Cardiac muscle cell (in vitro differentiated cells and primary cell): ENCODE results near the gene ASH1L. TPM values are rescaled to one million over a fixed set of nuclear protein-coding genes. Genes with fewer than 3 reads are reported as not detected.
"Not testable (repeated sequence)": the region's sequence is repeated elsewhere in the genome, so short reads cannot be mapped to it uniquely, and the experiment has no call there.

Source experiments
- DNase-seq, 2 donors: peaks; one replicate each; pipeline versions ENCODE4 v3.0.0 to v3.0.0-alpha.2; 2010 to 2017; ENCODE audit warnings: low read depth in 1 of 2, low spot score in 1 of 2
- H3K27ac ChIP-seq: fragments of 200-600 bp; sonication (generic); 2 replicates; pipeline ENCODE4 v1.5.1; 2016
- H3K27me3 ChIP-seq: fragments of 200-600 bp; sonication (generic); 2 replicates; pipeline ENCODE4 v1.6.0; 2016; ENCODE audit warnings: control low read depth
- H3K36me3 ChIP-seq: fragments of 200-600 bp; sonication (generic); 2 replicates; pipeline ENCODE4 v1.5.1; 2016; ENCODE audit warnings: control low read depth
- H3K4me1 ChIP-seq: fragments of 200-600 bp; sonication (generic); 2 replicates; pipeline ENCODE4 v1.8.1; 2017; ENCODE audit warnings: low read depth, mild to moderate bottlenecking, mixed run types
- H3K4me3 ChIP-seq: fragments of 200-600 bp; sonication (generic); 2 replicates; pipeline ENCODE4 v1.5.1; 2016; ENCODE audit warnings: mild to moderate bottlenecking
- H3K9me3 ChIP-seq: fragments of 200-600 bp; sonication (generic); 2 replicates; pipeline ENCODE4 v1.5.1; 2017; ENCODE audit warnings: low read depth, mild to moderate bottlenecking, control low read depth
- CTCF ChIP-seq: IDR thresholded peaks from 2 replicates; pipeline ENCODE4 v1.5.1; 2012; ENCODE audit warnings: low read depth, mild to moderate bottlenecking, low read length
- polyA plus RNA-seq: library from polyadenylated mRNA; unstranded; fragments of >200 nt; fragmentation: Nextera tagmentation; extraction: Ambion mirVana; gene quantifications from 2 replicates; pipeline ENCODE4 v1.2.1, GENCODE V29; 2016
- total RNA-seq: library from RNA; depleted of rRNA; stranded (reverse); fragments of >200 nt; gene quantifications from 2 replicates; pipeline ENCODE4 v1.2.3, GENCODE V29; 2016

ASH1L gene
- total and polyA plus RNA-seq, 2 experiments from 2014 or later: 25.9 to 31.2 TPM

DNA sequence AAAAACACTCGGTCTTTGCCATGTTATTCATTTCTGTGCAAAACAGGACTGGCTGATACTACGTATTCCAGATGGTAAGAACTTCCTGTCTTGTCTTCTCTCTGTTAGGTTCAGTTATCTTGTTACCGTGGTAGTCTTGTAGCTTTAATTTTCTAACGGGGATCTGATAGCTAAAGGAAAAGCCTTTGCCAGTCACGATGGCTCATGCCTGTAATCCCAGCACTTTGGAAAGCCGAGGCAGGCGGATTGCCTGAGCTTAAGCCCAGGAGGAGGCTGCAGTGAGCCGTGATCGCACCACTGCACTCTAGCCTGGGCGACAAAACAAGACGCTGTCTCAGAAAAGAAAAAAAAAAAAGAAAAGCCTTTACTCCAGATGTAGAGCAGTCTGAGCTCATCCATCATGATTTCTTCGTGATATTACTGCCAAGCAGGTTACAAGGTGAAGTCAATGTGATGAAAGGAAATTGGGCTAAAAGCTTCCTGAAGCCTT, 36.3 kb upstream of the ASH1L start:
- Histone ChIP-seq H3K9me3 (no peaks in the 10 kb centered on the region), H3K36me3 (no peaks in the 10 kb centered on the region), H3K27ac (peak overlapping the region; percentile 24), H3K4me3 (no peak overlapping the region), H3K4me1 (peaks cover 12% of the 10 kb centered on the region), H3K27me3 (no peaks in the 10 kb centered on the region)
- TF ChIP-seq CTCF: no peak
- peak; percentile 12 to 57 for DNase-seq

DNA sequence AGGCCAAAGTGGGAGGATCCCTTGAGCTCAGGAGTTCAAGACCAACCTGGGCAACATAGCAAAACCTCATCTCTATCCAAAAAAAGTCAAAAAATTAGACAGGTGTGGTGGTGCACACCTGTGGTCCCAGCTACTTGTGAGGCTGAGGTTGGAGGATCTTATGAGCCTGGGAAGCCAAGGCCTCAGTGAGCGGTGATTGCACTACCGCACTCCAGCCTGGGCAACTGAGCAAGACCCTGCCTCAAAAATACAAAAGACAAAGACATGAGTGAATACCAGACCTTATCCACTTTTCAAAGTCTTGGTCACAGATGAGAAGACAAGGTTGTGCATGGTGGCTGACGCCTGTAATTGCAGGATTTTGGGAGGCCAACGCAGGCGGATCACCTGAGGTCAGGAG, 34.3 kb upstream of the ASH1L start:
- Histone ChIP-seq H3K4me3 (no peak overlapping the region), H3K27ac (no peak overlapping the region), H3K27me3 (no peaks in the 10 kb centered on the region), H3K9me3 (no peaks in the 10 kb centered on the region), H3K36me3 (no peaks in the 10 kb centered on the region), H3K4me1 (peaks cover 12% of the 10 kb centered on the region)
- TF ChIP-seq CTCF: no peak
- no peak for DNase-seq

DNA sequence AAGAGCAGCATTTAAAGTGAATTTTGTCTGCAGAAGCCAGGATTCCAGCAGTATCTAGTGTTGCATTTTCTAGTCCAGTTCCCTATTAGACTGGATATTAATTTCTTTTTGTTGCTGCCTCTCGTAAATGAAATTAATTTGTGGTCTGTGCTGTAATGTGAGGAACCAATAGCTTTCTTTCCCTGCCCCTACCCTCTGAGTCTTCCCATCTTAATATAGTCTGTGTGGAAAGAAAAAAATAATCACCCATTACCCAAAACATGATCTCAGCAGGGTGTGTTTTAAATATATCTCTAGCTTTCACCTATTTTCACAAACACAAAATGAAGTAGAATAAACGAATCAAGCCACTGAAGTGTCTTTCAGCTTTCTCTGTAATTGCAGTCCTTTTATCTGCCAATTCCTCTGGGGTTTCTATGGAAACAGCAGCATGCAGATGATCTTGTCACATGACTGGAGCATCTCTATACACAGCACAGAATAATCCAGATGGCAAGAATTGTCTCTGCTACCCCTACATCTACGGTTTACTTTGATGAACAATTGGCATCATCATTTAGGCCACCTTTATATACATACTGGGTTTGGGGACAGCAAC, 33.4 kb upstream of the ASH1L start:
- not testable (repeated sequence) for H3K9me3 ChIP-seq, H3K27me3 ChIP-seq, H3K27ac ChIP-seq, DNase-seq, H3K4me3 ChIP-seq, H3K36me3 ChIP-seq
- peaks cover 12% of the 10 kb centered on the region for H3K4me1 ChIP-seq

- peak; percentile 64 to 78 for DNase-seq
- Histone ChIP-seq H3K27me3 (no peaks in the 10 kb centered on the region), H3K27ac (no peak overlapping the region), H3K4me3 (no peak overlapping the region), H3K4me1 (no peaks in the 10 kb centered on the region), H3K9me3 (no peaks in the 10 kb centered on the region), H3K36me3 (no peaks in the 10 kb centered on the region)
- TF ChIP-seq CTCF: peak; percentile 46
Observed at GRCh38 chr1:155591770-155592169, 29.2 kb upstream of the ASH1L start.

GRCh38 chr1:155590516-155591247, 28.1 kb upstream of the ASH1L start:
- H3K27ac ChIP-seq, H3K36me3 ChIP-seq, H3K4me3 ChIP-seq, DNase-seq, H3K27me3 ChIP-seq, H3K9me3 ChIP-seq, H3K4me1 ChIP-seq: not testable (repeated sequence)

DNA sequence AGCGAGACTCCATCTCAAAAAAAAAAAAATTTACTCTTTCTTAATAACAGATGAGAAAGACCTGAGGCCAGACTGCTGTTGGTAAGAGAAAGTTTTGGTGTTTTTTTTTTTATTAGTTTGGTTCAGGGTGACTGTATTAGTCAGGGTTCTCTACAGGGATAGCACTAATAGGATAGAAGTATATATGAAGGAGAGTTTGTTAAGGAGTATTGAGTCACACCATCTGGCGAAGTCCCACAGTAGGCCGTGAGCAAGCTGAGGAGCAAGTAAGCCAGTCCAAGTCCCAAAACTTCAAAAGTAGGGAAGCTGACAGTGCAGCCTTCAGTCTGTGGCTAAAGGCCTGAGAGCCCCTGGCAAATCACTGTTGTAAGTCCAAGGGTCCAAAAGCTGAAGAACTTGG, 26.7 kb upstream of the ASH1L start:
- H3K4me1 ChIP-seq, H3K4me3 ChIP-seq, H3K36me3 ChIP-seq, DNase-seq, H3K27ac ChIP-seq, H3K9me3 ChIP-seq, H3K27me3 ChIP-seq: not testable (repeated sequence)

DNA sequence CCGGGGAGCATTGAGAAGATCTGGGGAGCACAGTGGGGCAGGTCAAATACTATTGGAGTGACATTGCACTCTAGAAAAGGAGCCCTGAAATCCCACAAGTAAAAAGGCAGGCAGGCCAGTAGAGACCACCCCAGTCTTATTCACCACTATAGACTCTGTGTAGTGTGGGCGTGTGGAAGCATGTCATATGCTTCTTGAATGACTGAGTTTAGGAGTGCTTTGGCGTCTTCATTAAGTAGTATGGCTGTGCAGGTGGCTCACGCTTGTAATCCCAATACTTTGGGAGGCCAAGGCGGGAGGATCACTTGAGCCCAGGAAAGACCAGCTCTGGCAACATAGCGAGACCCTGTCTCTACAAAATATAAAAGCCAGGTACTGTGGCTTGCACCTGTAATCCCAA, 21.2 kb upstream of the ASH1L start:
- H3K9me3 ChIP-seq, H3K4me3 ChIP-seq, H3K27ac ChIP-seq, H3K36me3 ChIP-seq, H3K27me3 ChIP-seq, DNase-seq, H3K4me1 ChIP-seq: not testable (repeated sequence)

- not testable (repeated sequence) for DNase-seq, H3K4me3 ChIP-seq, H3K4me1 ChIP-seq, H3K27ac ChIP-seq, H3K27me3 ChIP-seq, H3K9me3 ChIP-seq, H3K36me3 ChIP-seq
Observed at GRCh38 chr1:155575608-155576007, 13.0 kb upstream of the ASH1L start.
